ENCODE data around the gene NID2.

Gene NID2

GRCh38 chr14:51972566-51972965 lies 96.3 kb downstream of the NID2 start:
- no peak for DNase-seq (ENCODE audit: low read depth, low spot score)
- H3K4me1 ChIP-seq (ENCODE audit: insufficient read depth, insufficient read length): no peaks in the 10 kb centered on the region
- H3K9me3 ChIP-seq (ENCODE audit: insufficient read depth, low read length): no peaks in the 10 kb centered on the region
- no peaks in the 10 kb centered on the region for H3K27me3 ChIP-seq (ENCODE audit: insufficient read depth, insufficient read length)
- no peaks in the 10 kb centered on the region for H3K36me3 ChIP-seq (ENCODE audit: insufficient read depth, insufficient read length, low read length)
- no peak overlapping the region for H3K9ac ChIP-seq (ENCODE audit: insufficient read length, low read depth)
- no peak for TF ChIP-seq ZNF274 (IDR thresholded peaks at IDR 0.05; ENCODE audit: low read depth, low read length)
- no peak for TF ChIP-seq YY1 (IDR thresholded peaks at IDR 0.05; ENCODE audit: insufficient read depth, insufficient read length)
- TF ChIP-seq SUZ12 (IDR thresholded peaks at IDR 0.05; ENCODE audit: extremely low read depth, insufficient read depth, insufficient read length): no peak
- H3K4me3 ChIP-seq (ENCODE audit: insufficient read length, low read depth): no peak overlapping the region

DNA sequence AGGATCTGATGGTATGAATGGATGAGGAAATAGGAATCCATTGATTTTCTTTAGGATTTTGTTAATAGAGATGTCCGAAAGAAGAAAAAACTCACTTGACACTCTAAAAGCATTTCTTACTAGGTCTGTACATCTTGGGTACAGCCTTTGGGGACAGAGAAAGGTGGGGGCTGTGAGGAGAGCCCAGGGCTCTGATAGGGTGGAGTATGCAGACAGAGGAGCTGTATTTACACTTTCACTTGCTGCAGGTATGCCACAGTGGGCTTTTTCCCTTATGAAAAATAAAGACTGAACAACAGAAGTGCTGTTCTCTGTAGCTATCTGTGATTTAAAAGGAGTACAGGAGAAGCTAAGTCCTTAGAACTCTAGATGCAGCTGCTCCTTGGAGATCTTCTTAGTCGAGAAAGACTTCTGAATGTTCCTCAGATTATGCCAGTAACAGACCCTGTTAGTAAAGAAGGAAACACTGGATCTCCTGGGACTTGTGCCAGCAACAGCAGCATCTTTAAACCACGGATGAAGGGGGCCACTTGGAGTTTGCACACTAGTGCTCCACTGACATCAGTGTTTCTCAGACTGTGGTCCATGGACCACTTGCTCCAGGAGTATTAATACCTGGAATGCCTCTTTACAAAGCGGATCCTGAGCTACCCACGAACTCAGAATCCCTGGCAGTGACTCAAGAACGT lies 98.9 kb downstream of the NID2 start:
- Histone ChIP-seq H3K4me1 (ENCODE audit: insufficient read depth, insufficient read length) (no peaks in the 10 kb centered on the region), H3K9ac (ENCODE audit: insufficient read length, low read depth) (no peak overlapping the region), H3K36me3 (ENCODE audit: insufficient read depth, insufficient read length, low read length) (no peaks in the 10 kb centered on the region), H3K27me3 (ENCODE audit: insufficient read depth, insufficient read length) (no peaks in the 10 kb centered on the region), H3K4me3 (ENCODE audit: insufficient read length, low read depth) (no peak overlapping the region), H3K9me3 (ENCODE audit: insufficient read depth, low read length) (no peaks in the 10 kb centered on the region)
- DNase-seq (ENCODE audit: low read depth, low spot score): no peak
- TF ChIP-seq ZNF274 (IDR thresholded peaks at IDR 0.05; ENCODE audit: low read depth, low read length): no peak
- TF ChIP-seq SUZ12 (IDR thresholded peaks at IDR 0.05; ENCODE audit: extremely low read depth, insufficient read depth, insufficient read length): no peak
- TF ChIP-seq YY1 (IDR thresholded peaks at IDR 0.05; ENCODE audit: insufficient read depth, insufficient read length): no peak

- H3K4me1 ChIP-seq (ENCODE audit: insufficient read depth, insufficient read length): no peaks in the 10 kb centered on the region
- no peak overlapping the region for H3K9ac ChIP-seq (ENCODE audit: insufficient read length, low read depth)
- no peak for DNase-seq (ENCODE audit: low read depth, low spot score)
- H3K9me3 ChIP-seq (ENCODE audit: insufficient read depth, low read length): no peaks in the 10 kb centered on the region
- no peaks in the 10 kb centered on the region for H3K36me3 ChIP-seq (ENCODE audit: insufficient read depth, insufficient read length, low read length)
- no peak for TF ChIP-seq SUZ12 (IDR thresholded peaks at IDR 0.05; ENCODE audit: extremely low read depth, insufficient read depth, insufficient read length)
- TF ChIP-seq YY1 (IDR thresholded peaks at IDR 0.05; ENCODE audit: insufficient read depth, insufficient read length): no peak
- no peak for TF ChIP-seq ZNF274 (IDR thresholded peaks at IDR 0.05; ENCODE audit: low read depth, low read length)
- H3K4me3 ChIP-seq (ENCODE audit: insufficient read length, low read depth): no peak overlapping the region
- no peaks in the 10 kb centered on the region for H3K27me3 ChIP-seq (ENCODE audit: insufficient read depth, insufficient read length)
These were observed 101.3 kb downstream of the NID2 start for GRCh38 chr14:51967521-51967920.

DNA sequence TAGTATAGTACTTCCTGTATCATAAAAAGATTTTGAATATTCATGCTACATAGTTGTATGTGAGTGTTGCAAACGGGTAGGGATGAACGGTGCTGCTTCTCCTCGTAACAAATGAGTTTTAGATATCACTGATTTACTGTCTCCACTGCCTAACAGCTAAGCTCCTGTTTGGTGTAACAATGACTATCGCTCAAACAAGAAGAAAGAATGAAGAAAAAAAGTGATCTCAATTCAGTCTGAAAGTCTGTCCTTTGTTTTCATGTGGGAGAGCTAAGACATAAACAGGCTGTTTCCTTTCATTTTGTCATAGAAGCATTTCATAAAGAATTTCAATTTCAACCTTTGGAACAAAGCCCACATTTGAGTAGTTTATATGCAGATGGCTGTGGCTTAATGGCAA lies 105.6 kb downstream of the NID2 start:
- no peak for DNase-seq (ENCODE audit: low read depth, low spot score)

GRCh38 chr14:51962711-51963110 lies 106.1 kb downstream of the NID2 start:
- no peaks in the 10 kb centered on the region for H3K36me3 ChIP-seq (ENCODE audit: insufficient read depth, insufficient read length, low read length)
- no peak for DNase-seq (ENCODE audit: low read depth, low spot score)
- H3K4me3 ChIP-seq (ENCODE audit: insufficient read length, low read depth): no peak overlapping the region
- no peaks in the 10 kb centered on the region for H3K4me1 ChIP-seq (ENCODE audit: insufficient read depth, insufficient read length)
- H3K9me3 ChIP-seq (ENCODE audit: insufficient read depth, low read length): peaks cover 12% of the 10 kb centered on the region; the same call in 1 of the 2 replicates
- TF ChIP-seq ZNF274 (IDR thresholded peaks at IDR 0.05; ENCODE audit: low read depth, low read length): no peak
- TF ChIP-seq YY1 (IDR thresholded peaks at IDR 0.05; ENCODE audit: insufficient read depth, insufficient read length): no peak
- no peak for TF ChIP-seq SUZ12 (IDR thresholded peaks at IDR 0.05; ENCODE audit: extremely low read depth, insufficient read depth, insufficient read length)
- no peak overlapping the region for H3K9ac ChIP-seq (ENCODE audit: insufficient read length, low read depth)
- no peaks in the 10 kb centered on the region for H3K27me3 ChIP-seq (ENCODE audit: insufficient read depth, insufficient read length)

More for the DNA sequence above, 105.6 kb downstream of the NID2 start:
- Histone ChIP-seq H3K9me3 (ENCODE audit: insufficient read depth, low read length) (peaks cover 7% of the 10 kb centered on the region; the same call in 1 of the 2 replicates), H3K4me3 (ENCODE audit: insufficient read length, low read depth) (no peak overlapping the region), H3K4me1 (ENCODE audit: insufficient read depth, insufficient read length) (no peaks in the 10 kb centered on the region), H3K27me3 (ENCODE audit: insufficient read depth, insufficient read length) (no peaks in the 10 kb centered on the region), H3K36me3 (ENCODE audit: insufficient read depth, insufficient read length, low read length) (no peaks in the 10 kb centered on the region), H3K9ac (ENCODE audit: insufficient read length, low read depth) (no peak overlapping the region)
- TF ChIP-seq ZNF274 (IDR thresholded peaks at IDR 0.05; ENCODE audit: low read depth, low read length) (no peak), YY1 (IDR thresholded peaks at IDR 0.05; ENCODE audit: insufficient read depth, insufficient read length) (no peak), SUZ12 (IDR thresholded peaks at IDR 0.05; ENCODE audit: extremely low read depth, insufficient read depth, insufficient read length) (no peak)

DNA sequence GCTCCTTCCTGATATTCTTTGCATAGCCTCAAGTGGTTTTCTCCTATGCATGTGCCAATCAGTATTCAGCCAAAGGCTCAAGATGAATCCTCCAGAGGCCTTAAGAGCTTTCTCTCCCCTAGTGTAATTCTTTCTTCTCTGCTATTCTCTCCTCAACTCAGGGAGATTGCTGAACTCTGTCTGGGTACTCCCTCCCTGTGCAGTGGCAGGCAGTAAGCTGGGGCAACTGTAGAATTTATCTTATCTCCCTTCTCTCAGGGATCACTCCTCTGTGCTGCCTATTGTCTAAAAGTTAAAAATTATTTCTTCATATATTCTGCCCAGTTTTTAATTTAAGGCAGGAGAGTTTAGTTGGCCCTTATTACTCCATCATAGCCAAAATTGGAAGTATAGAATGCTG lies 108.0 kb downstream of the NID2 start:
- TF ChIP-seq YY1 (IDR thresholded peaks at IDR 0.05; ENCODE audit: insufficient read depth, insufficient read length): no peak
- TF ChIP-seq ZNF274 (IDR thresholded peaks at IDR 0.05; ENCODE audit: low read depth, low read length): no peak
- TF ChIP-seq SUZ12 (IDR thresholded peaks at IDR 0.05; ENCODE audit: extremely low read depth, insufficient read depth, insufficient read length): no peak

DNA sequence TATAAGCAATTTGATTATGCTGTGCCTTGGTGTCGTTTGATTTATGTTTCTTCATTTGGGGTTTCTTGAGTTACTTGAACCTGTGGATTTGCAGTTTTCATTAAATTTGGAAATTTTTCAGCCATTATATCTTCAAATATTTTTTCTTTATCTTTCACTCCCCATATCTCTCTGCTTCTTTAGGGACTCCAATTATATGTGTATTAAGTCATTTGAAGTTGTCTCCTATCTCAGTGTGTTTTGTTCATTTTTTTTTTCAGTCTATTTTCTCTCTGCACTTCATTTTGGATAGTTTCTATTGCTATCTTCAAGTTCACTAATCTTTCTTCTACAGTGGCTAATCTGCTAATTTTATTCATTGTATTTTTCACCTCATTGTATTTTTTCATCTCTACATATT lies 108.9 kb downstream of the NID2 start:
- no peak for DNase-seq (ENCODE audit: low read depth, low spot score)
- Histone ChIP-seq H3K27me3 (ENCODE audit: insufficient read depth, insufficient read length) (no peaks in the 10 kb centered on the region), H3K4me1 (ENCODE audit: insufficient read depth, insufficient read length) (no peaks in the 10 kb centered on the region), H3K36me3 (ENCODE audit: insufficient read depth, insufficient read length, low read length) (no peaks in the 10 kb centered on the region), H3K9me3 (ENCODE audit: insufficient read depth, low read length) (peaks cover 12% of the 10 kb centered on the region; the same call in 1 of the 2 replicates), H3K9ac (ENCODE audit: insufficient read length, low read depth) (no peak overlapping the region), H3K4me3 (ENCODE audit: insufficient read length, low read depth) (no peak overlapping the region)
- TF ChIP-seq ZNF274 (IDR thresholded peaks at IDR 0.05; ENCODE audit: low read depth, low read length): no peak
- TF ChIP-seq YY1 (IDR thresholded peaks at IDR 0.05; ENCODE audit: insufficient read depth, insufficient read length): no peak
- TF ChIP-seq SUZ12 (IDR thresholded peaks at IDR 0.05; ENCODE audit: extremely low read depth, insufficient read depth, insufficient read length): no peak

More for the DNA sequence above, 108.0 kb downstream of the NID2 start:
- no peak overlapping the region for H3K4me3 ChIP-seq (ENCODE audit: insufficient read length, low read depth)
- no peaks in the 10 kb centered on the region for H3K36me3 ChIP-seq (ENCODE audit: insufficient read depth, insufficient read length, low read length)
- DNase-seq (ENCODE audit: low read depth, low spot score): no peak
- H3K4me1 ChIP-seq (ENCODE audit: insufficient read depth, insufficient read length): no peaks in the 10 kb centered on the region
- peaks cover 12% of the 10 kb centered on the region; the same call in 1 of the 2 replicates for H3K9me3 ChIP-seq (ENCODE audit: insufficient read depth, low read length)
- H3K27me3 ChIP-seq (ENCODE audit: insufficient read depth, insufficient read length): no peaks in the 10 kb centered on the region
- no peak overlapping the region for H3K9ac ChIP-seq (ENCODE audit: insufficient read length, low read depth)
